ENCODE measurements around the gene GRID2. TPM values are rescaled to one million over a fixed set of nuclear protein-coding genes. Genes with fewer than 3 reads are reported as not detected.
"Not testable (repeated sequence)": the region's sequence is repeated elsewhere in the genome, so short reads cannot be mapped to it uniquely, and the experiment has no call there.

Gene GRID2
- total RNA-seq, 2 experiments from 2014 or later: not detected

- H3K36me3 Mint-ChIP-seq (ENCODE audit: low read depth): no peaks in the 10 kb centered on the region
- no peak overlapping the region for H3K4me3 Mint-ChIP-seq
- no peaks in the 10 kb centered on the region for H3K4me1 Mint-ChIP-seq
- ATAC-seq (no peak), DNase-seq (no peak)
- intact Hi-C loops (cut with DNase I, micrococcal nuclease): no loop called here
- no peak overlapping the region for H3K27ac Mint-ChIP-seq
- POLR2A ChIA-PET: no interaction called here
- CTCF ChIA-PET: no interaction called here
- no peaks in the 10 kb centered on the region for H3K27me3 Mint-ChIP-seq
- peaks cover 2% of the 10 kb centered on the region for H3K9me3 Mint-ChIP-seq (ENCODE audit: low read depth)
Observed at GRCh38 chr4:93657527-93657926, 1353.8 kb downstream of the GRID2 start.

GRCh38 chr4:93658443-93658842, 1354.7 kb downstream of the GRID2 start:
- POLR2A ChIA-PET: no interaction called here
- H3K9me3 Mint-ChIP-seq (ENCODE audit: low read depth): peaks cover 2% of the 10 kb centered on the region
- CTCF ChIA-PET: no interaction called here
- DNase-seq: no peak
- ATAC-seq: no peak
- intact Hi-C loops (cut with DNase I, micrococcal nuclease): no loop called here
- H3K27me3 Mint-ChIP-seq: no peaks in the 10 kb centered on the region
- no peaks in the 10 kb centered on the region for H3K4me1 Mint-ChIP-seq
- no peak overlapping the region for H3K4me3 Mint-ChIP-seq
- no peak overlapping the region for H3K27ac Mint-ChIP-seq
- no peaks in the 10 kb centered on the region for H3K36me3 Mint-ChIP-seq (ENCODE audit: low read depth)

DNA sequence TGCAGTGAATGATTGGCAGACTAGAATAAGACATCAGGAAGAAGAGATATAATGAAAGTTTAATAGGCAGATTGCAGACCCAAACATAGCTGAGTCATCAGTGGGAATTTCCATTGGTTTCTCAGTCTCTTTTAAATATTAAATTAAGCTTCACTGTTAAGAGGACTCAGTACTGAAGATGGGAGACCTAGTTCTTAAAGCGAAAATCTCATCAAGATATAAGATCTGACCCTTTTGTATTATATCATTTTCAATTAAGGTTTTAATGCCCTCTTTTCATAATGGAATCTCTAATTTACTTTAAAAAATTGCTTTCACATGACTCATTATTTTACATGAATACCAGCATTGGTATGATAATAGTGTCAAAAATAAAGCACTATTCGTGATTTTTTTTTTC, 1355.9 kb downstream of the GRID2 start:
- ATAC-seq (no peak), DNase-seq (no peak)
- intact Hi-C loops (cut with DNase I, micrococcal nuclease): no loop called here
- POLR2A ChIA-PET: no interaction called here
- Mint-ChIP-seq H3K4me3 (no peak overlapping the region), H3K36me3 (ENCODE audit: low read depth) (no peaks in the 10 kb centered on the region), H3K27me3 (no peaks in the 10 kb centered on the region), H3K27ac (no peak overlapping the region), H3K9me3 (ENCODE audit: low read depth) (peaks cover 2% of the 10 kb centered on the region), H3K4me1 (no peaks in the 10 kb centered on the region)
- CTCF ChIA-PET: no interaction called here

DNA sequence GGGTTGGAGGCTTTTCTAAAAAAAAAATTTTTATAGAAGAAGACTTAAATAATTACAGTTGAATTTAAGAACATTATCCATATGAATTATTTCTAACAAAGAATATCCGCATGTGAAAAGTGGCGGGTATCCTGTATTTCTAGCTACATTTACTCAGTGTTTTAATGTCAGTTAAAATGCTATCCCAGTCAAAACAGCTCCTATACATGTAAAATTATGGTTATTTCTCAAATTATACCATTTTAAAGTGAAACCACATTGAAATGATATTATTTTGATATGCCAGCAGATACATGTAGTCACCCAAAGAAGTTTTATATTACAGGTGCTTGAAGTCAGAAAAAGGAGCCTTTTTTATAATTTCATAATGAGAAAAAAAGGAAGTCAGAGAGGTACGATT, 1356.3 kb downstream of the GRID2 start:
- ChIA-PET CTCF (no interaction called here), POLR2A (no interaction called here)
- Mint-ChIP-seq H3K4me1 (no peaks in the 10 kb centered on the region), H3K36me3 (ENCODE audit: low read depth) (no peaks in the 10 kb centered on the region), H3K4me3 (no peak overlapping the region), H3K9me3 (ENCODE audit: low read depth) (peaks cover 2% of the 10 kb centered on the region), H3K27me3 (no peaks in the 10 kb centered on the region), H3K27ac (no peak overlapping the region)
- ATAC-seq (no peak), DNase-seq (no peak)
- intact Hi-C loops (cut with DNase I, micrococcal nuclease): no loop called here

- Mint-ChIP-seq H3K27ac (no peak overlapping the region), H3K4me3 (no peak overlapping the region), H3K4me1 (no peaks in the 10 kb centered on the region), H3K9me3 (ENCODE audit: low read depth) (no peaks in the 10 kb centered on the region), H3K27me3 (no peaks in the 10 kb centered on the region), H3K36me3 (ENCODE audit: low read depth) (no peaks in the 10 kb centered on the region)
- DNase-seq: no peak
- intact Hi-C loops (cut with DNase I, micrococcal nuclease): no loop called here
- ChIA-PET CTCF (no interaction called here), POLR2A (no interaction called here)
- ATAC-seq: no peak
Observed at GRCh38 chr4:93670434-93670833, 1366.7 kb downstream of the GRID2 start.

DNA sequence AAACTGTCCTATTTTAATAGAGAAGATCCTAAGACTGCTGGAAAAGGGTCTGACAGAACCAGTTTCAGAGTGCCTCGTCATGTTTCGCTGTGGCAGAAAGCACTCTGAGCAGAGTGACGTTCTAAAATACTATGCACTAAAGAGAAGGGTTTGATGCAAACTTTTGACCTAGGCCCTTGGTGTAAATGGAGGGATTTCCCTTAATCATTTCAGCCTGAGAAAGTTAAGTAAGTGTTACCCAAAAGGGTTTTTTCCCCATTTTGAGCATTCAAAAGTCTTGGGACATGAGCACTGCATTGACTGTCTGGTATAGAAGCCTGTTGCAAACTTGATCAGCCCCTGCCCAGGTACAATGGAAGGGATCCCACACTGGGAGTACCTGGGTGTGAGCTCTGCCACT, 1367.3 kb downstream of the GRID2 start:
- Mint-ChIP-seq H3K27ac (no peak overlapping the region), H3K9me3 (ENCODE audit: low read depth) (no peaks in the 10 kb centered on the region), H3K27me3 (no peaks in the 10 kb centered on the region), H3K4me3 (no peak overlapping the region), H3K4me1 (no peaks in the 10 kb centered on the region), H3K36me3 (ENCODE audit: low read depth) (no peaks in the 10 kb centered on the region)
- ChIA-PET POLR2A (no interaction called here), CTCF (no interaction called here)
- ATAC-seq (no peak), DNase-seq (no peak)
- intact Hi-C loops (cut with DNase I, micrococcal nuclease): no loop called here

DNA sequence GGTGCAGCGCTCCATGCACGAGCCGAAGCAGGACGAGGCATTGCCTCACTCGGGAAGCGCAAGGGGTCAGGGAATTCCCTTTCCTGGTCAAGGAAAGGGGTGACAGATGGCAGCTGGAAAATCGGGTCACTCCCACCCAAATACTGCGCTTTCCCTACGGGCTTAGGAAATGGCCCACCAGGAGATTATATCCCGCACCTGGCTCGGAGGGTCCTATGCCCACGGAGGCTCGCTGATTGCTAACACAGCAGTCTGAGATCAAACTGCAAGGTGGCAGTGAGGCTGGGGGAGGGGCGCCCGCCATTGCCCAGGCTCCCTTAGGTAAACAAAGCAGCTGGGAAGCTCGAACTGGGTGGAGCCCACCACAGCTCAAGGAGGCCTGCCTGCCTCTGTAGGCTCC, 1373.2 kb downstream of the GRID2 start:
- H3K4me1 Mint-ChIP-seq; H3K9me3 Mint-ChIP-seq (ENCODE audit: low read depth); H3K27ac Mint-ChIP-seq; H3K36me3 Mint-ChIP-seq (ENCODE audit: low read depth); ATAC-seq; CTCF ChIA-PET; DNase-seq; POLR2A ChIA-PET; H3K4me3 Mint-ChIP-seq; intact Hi-C loops (cut with DNase I, micrococcal nuclease); H3K27me3 Mint-ChIP-seq: not testable (repeated sequence)

- H3K27ac Mint-ChIP-seq: no peak overlapping the region
- ATAC-seq (no peak), DNase-seq (no peak)
- H3K4me3 Mint-ChIP-seq: no peak overlapping the region
- CTCF ChIA-PET: no interaction called here
- peaks cover 1% of the 10 kb centered on the region for H3K9me3 Mint-ChIP-seq (ENCODE audit: low read depth)
- intact Hi-C loops (cut with DNase I, micrococcal nuclease): no loop called here
- POLR2A ChIA-PET: no interaction called here
- no peaks in the 10 kb centered on the region for H3K36me3 Mint-ChIP-seq (ENCODE audit: low read depth)
- no peaks in the 10 kb centered on the region for H3K4me1 Mint-ChIP-seq
- no peaks in the 10 kb centered on the region for H3K27me3 Mint-ChIP-seq
Observed at GRCh38 chr4:93684571-93684970, 1380.8 kb downstream of the GRID2 start.

- Mint-ChIP-seq H3K9me3 (ENCODE audit: low read depth) (peaks cover 1% of the 10 kb centered on the region), H3K27ac (no peak overlapping the region), H3K27me3 (no peaks in the 10 kb centered on the region), H3K4me1 (no peaks in the 10 kb centered on the region), H3K4me3 (no peak overlapping the region), H3K36me3 (ENCODE audit: low read depth) (no peaks in the 10 kb centered on the region)
- intact Hi-C loops (cut with DNase I, micrococcal nuclease): no loop called here
- ATAC-seq: no peak
- no peak for DNase-seq
- POLR2A ChIA-PET: no interaction called here
- CTCF ChIA-PET: no interaction called here
Observed at GRCh38 chr4:93687304-93687703, 1383.5 kb downstream of the GRID2 start.

DNA sequence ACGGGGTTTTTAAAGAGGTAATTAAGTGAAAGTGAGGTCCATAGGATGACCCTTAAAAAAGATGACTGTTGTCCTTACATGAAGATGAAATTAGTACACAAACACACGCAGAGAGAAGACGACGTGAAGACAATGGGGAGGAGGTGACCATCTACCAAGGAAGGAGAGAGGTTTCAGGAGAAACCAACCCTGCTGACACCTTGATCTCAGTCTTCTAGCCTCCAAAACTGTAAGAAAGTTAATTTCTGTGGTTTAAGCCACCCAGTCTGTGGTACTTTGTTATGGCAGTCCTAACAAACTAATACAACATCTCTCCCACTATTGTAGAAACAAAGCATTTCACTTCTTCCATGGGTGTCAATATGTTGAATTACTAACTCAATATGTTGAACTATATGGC, 1385.2 kb downstream of the GRID2 start:
- ATAC-seq: no peak
- CTCF ChIA-PET: no interaction called here

DNA sequence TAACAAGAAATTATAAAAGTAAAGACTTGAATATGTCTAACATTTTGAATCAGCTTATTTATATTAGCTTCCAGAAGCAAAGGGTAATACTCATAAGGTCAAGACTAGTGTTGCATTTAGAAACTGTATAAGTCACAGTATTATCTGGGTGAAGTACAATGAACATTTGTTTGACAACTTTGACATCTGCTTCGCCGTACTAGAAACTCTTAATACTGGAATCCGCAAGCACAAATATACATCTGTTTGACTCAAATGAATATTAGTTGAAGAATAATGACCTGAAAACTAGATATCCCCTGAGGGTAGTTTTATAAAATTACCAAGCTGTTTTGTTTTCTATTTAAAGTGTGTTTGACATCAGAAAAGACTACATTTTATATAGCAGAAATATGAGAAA, 1389.4 kb downstream of the GRID2 start:
- intact Hi-C loops (cut with DNase I, micrococcal nuclease): no loop called here
- no peak overlapping the region for H3K4me3 Mint-ChIP-seq
- H3K9me3 Mint-ChIP-seq (ENCODE audit: low read depth): no peaks in the 10 kb centered on the region
- no peaks in the 10 kb centered on the region for H3K36me3 Mint-ChIP-seq (ENCODE audit: low read depth)
- CTCF ChIA-PET: no interaction called here
- ATAC-seq: no peak
- POLR2A ChIA-PET: no interaction called here
- no peaks in the 10 kb centered on the region for H3K4me1 Mint-ChIP-seq
- no peak for DNase-seq
- H3K27ac Mint-ChIP-seq: no peak overlapping the region
- H3K27me3 Mint-ChIP-seq: no peaks in the 10 kb centered on the region

More for the DNA sequence above, 1385.2 kb downstream of the GRID2 start:
- no peak for DNase-seq
- Mint-ChIP-seq H3K4me1 (no peaks in the 10 kb centered on the region), H3K4me3 (no peak overlapping the region), H3K9me3 (ENCODE audit: low read depth) (no peaks in the 10 kb centered on the region), H3K27ac (no peak overlapping the region), H3K27me3 (no peaks in the 10 kb centered on the region), H3K36me3 (ENCODE audit: low read depth) (no peaks in the 10 kb centered on the region)
- intact Hi-C loops (cut with DNase I, micrococcal nuclease): no loop called here
- POLR2A ChIA-PET: no interaction called here

GRCh38 chr4:93698686-93699085, 1394.9 kb downstream of the GRID2 start:
- no peaks in the 10 kb centered on the region for H3K36me3 Mint-ChIP-seq (ENCODE audit: low read depth)
- no peaks in the 10 kb centered on the region for H3K27me3 Mint-ChIP-seq
- H3K4me1 Mint-ChIP-seq: no peaks in the 10 kb centered on the region
- H3K27ac Mint-ChIP-seq: no peak overlapping the region
- ATAC-seq: no peak
- H3K4me3 Mint-ChIP-seq: no peak overlapping the region
- H3K9me3 Mint-ChIP-seq (ENCODE audit: low read depth): no peaks in the 10 kb centered on the region
- intact Hi-C loops (cut with DNase I, micrococcal nuclease): no loop called here
- CTCF ChIA-PET: no interaction called here
- POLR2A ChIA-PET: no interaction called here
- no peak for DNase-seq

GRCh38 chr4:93700571-93700970, 1396.8 kb downstream of the GRID2 start:
- DNase-seq (no peak), ATAC-seq (no peak)
- no peak overlapping the region for H3K27ac Mint-ChIP-seq
- no peaks in the 10 kb centered on the region for H3K4me1 Mint-ChIP-seq
- no peaks in the 10 kb centered on the region for H3K36me3 Mint-ChIP-seq (ENCODE audit: low read depth)
- ChIA-PET CTCF (no interaction called here), POLR2A (no interaction called here)
- no peak overlapping the region for H3K4me3 Mint-ChIP-seq
- H3K27me3 Mint-ChIP-seq: no peaks in the 10 kb centered on the region
- no peaks in the 10 kb centered on the region for H3K9me3 Mint-ChIP-seq (ENCODE audit: low read depth)
- intact Hi-C loops (cut with DNase I, micrococcal nuclease): no loop called here

Measured in activated CD4-positive, alpha-beta T cell treated with anti-CD3 and anti-CD28 coated beads for 36 hours (primary cell).